KBM-7 (cell line): ENCODE measurements around the gene CAPN11.
"Not testable (repeated sequence)": the region's sequence is repeated elsewhere in the genome, so short reads cannot be mapped to it uniquely, and the experiment has no call there.

Experiments
- DNase-seq: peaks from one replicate; pipeline ENCODE4 v3.0.0-alpha.2; 2015
- in situ Hi-C: fragments of 300-500 bp; cut with MboI; formaldehyde crosslinking; loops from 2 replicates; pipeline ENCODE4 v1.14.3; 2020; ENCODE audit warnings: low sequenced_read_pairs, low pct_unique_long_range_greater_than_20kb, mixed read lengths

Gene CAPN11

DNA sequence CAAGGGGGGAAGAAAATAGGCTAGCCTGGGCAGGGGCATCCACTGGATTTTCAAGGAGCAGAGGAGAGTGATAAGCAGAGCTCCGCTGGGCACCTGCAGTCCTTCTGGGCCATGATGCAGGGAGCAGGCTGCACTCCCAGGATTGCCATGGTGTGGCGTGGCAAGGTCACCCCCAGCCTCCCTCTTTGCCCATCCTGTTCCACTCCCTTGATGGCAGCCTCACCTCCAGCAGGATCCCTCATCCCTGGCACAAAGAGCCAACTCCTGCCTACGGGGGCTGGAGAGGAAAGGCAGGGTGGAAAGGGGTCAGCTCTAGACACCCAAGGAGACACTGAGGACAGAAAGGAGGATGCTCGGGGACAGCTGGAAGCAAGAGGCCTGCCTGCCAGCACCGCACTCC, 35.7 kb downstream of the CAPN11 start:
- no peak for DNase-seq
- in situ Hi-C loops, result no loop called here

DNA sequence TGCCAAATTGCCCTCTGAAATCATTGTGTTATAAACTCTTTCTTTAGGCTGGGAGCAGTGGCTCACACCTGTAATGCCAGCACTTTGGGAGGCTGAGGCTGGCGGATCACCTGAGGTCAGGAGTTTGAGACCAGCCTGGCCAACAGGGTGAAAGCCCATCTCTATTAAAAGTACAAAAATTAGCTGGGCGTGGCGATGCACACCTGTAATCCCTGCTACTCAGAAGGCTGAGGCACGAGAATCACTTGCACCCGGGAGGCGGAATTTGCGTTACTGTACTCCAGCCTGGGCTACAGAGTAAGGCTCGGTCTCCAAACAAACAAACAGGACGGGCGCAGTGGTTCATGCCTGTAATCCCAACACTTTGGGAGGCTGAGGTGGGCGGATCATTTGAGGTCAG, 37.7 kb downstream of the CAPN11 start:
- in situ Hi-C loops, DNase-seq: not testable (repeated sequence)

DNA sequence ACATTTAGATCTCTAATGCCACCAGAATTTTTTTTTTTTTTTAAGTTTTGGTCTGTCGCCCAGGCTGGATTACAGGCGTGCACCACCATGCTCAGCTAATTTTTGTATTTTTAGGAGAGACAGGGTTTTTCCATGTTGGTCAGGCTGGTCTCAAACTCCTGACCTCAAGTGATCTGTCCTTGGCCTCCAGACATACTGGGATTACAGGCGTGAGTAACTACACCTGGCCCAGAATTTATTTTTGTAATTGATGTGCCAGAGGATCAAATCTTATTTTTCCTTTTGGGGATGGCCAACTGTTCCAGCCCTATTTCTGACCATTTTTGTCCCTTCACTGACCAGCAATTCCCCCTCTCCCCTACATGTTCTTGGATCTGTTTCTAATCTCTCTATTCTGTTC, 40.1 kb downstream of the CAPN11 start:
- in situ Hi-C loops, result no loop called here

DNA sequence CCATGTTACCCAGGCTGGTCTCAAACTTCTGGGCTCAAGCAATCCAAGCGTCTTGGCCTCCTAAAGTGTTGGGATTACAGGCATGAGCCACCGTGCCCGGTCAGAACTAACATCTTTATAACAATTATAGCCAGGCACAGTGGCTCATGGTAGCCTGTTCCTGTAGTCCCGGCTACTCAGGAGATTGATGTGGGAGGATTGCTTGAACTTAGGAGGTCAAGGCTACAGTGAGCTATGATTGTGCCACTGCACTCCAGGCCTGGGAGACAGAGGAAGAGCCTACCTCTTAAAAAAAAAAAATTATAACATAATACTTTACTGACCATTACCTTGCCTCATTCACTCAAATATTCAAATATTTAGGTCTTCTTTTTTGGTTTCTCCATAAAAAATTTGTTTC, 41.3 kb downstream of the CAPN11 start:
- no peak for DNase-seq
- in situ Hi-C loops, result no loop called here

More for the DNA sequence above, 40.1 kb downstream of the CAPN11 start:
- no peak for DNase-seq

DNA sequence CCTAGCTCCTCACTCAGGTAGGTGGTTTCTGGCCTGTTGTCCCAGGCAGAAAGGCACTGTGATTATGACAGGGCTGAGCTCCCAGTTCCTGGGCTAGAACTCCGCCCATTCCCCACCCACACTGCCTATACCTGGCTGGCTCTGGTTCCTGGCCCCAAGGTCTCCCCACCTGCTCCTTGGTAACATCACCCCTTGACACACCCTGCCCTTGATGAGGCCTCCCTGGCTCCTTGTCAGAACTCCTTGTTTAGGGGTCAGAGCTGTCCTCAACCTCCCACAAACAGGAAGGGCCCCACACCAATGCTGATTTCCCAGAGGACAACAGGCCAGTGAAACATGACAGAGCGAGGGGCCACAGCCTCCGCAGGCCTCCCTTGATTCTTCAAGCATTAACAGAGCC, 42.6 kb downstream of the CAPN11 start:
- in situ Hi-C loops, result no loop called here
- DNase-seq, result no peak

DNA sequence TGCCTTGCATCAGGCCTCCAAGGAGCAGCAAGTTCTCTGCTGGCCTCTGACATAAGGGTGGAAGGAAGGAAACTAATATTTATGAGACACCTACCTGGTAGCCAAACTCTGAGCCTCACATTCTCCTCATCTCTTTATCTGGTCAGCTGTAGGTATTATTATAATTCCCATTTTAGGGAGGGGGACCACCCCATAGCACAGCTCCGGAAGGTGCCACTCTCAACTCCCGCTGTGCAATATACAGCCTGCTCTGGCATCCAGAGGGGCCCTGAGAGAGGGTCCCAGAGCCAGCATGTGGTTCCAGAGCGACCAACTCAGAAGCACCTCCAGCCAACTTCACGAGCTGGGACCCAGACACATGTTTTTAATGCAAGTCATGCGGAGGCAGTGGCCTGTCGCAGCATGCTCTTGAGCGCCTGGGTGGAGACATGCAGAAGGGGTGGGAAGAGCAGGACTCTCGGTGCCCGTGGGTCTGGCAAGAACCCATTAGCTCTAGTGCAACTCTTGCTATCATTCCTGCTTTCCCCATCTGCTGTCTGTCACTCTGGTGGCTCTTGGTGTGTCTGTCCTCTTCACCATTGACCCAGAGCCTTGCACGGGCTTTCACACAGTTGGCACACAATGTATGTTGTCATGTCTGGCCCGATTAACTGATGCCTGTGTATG, 43.2 kb downstream of the CAPN11 start:
- no peak for DNase-seq
- in situ Hi-C loops, result no loop called here

DNA sequence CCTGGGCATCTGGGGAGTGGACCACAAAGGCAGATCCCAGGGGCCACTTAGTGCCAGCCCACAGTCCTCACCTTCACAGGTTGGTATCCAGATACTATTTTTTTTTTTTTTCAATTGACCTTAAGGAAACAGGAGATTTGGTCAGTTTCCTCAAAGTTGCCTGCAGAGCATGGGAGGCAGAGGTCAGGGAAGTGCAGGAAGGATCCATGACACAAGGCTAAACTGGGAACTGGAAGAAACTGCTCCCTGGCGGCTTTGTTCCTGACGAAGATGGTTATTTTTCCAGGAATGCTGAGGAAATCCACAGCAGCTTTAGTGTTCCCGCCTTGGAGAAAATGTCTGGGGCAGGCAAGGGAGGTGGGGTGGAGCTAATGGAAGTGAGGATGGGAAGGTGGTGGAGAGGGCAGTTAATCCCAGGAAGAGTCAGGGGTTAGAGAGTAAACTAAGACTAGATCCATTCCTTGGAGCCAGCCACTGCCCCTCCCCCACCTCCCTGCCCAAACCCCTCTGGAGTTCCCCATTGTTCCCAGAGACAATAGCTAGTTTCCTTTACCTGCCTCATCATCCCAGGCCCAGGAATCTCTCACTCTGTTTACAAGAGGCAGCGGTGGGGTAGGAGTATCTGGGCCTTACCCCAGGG, 43.8 kb downstream of the CAPN11 start:
- in situ Hi-C loops, result no loop called here
- DNase-seq, result no peak

DNA sequence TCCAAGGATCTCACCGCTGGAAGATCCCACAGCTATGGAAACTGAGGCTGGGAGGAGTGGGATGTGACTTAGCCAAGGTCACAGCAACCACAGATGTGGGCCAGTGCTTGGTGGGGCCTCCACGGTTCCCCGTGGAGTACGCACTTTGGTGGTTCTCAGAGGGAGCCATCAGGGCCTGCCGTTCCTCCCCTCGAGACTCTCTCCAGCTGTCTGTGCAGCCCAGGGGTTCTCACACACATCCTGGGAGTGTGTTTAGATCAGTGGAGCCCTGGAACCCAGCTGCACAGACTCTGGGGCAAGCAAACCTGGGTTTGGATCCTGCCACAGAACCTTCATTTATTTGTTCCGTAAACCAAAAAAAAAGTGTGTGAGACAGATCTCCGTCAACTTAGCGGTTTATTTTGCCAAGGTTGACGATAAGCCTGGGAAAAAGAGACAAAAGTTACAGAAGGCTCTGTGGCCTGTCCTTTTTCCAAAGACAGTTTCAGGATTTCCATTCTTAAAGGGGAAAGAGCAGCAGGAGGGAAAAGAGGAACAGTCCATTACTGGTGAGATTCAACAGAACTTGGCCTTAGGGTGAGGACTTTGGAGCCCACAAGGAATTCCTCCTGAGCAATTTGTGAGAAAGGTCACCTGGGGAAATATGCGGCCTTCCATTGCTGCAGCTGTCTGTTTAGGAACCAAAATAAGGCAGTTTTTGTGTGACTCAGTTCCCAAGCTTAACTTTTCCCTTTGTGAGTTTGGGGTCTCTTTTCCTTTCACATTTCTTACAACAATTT, 44.5 kb downstream of the CAPN11 start:
- no peak for DNase-seq
- in situ Hi-C loops, result no loop called here

DNA sequence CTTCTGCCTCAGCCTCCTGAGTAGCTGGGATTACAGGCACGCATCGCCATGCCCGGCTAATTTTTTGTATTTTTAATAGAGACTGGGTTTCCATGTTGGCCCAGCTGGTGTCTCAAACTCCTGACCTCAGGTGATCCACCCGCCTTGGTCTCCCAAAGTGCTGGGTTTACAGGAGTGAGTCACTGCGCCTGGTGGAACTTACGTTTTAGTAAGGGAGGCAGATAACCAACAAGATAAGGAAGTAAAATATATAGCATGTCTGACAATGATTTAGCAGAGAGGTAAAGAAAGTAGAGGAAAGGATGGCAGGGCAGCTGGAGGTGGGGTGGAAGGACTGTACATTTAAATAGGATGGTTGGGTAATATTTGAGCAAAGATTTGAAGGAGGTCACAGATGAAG, 45.3 kb downstream of the CAPN11 start:
- in situ Hi-C loops, result no loop called here
- no peak for DNase-seq

DNA sequence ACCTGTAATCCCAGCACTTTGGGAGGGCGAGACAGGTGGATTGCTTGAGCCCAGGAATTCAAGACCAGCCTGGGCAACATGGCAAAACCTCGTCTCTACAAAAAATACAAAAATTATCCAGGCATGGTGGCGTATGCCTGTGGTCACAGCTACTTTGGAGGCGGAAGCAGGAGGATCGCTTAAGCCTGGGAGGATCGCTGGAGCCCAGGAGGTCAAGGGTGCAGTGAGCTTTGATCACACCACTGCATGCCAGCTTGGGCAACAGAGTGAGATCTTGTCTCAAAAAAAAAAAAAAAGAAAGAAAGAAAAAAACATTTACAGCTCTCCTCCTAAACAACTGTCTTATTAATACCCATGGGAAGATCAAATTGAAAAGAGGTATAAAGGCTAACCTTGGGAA, 49.3 kb downstream of the CAPN11 start:
- no peak for DNase-seq

DNA sequence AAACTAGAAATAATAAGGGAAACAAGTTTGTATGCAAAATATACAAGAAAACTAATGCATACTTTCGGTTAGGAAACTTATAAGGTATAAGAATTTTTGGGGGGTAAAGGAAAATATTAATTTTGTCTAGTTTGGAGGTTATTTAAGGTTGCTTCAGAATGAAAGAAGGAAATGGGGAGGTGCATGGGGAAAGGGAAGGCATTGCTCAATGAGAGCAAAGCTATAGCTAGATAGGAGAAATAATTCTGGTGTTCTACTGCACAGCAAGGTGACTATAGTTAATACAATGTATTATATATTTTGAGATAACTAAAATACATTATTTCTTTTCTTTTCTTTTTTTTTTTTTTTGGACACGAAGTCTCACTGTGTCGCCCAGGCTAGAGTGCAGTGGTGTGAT, 52.7 kb downstream of the CAPN11 start:
- no peak for DNase-seq
- in situ Hi-C loops, result no loop called here

More for the DNA sequence above, 49.3 kb downstream of the CAPN11 start:
- in situ Hi-C loops, result no loop called here

DNA sequence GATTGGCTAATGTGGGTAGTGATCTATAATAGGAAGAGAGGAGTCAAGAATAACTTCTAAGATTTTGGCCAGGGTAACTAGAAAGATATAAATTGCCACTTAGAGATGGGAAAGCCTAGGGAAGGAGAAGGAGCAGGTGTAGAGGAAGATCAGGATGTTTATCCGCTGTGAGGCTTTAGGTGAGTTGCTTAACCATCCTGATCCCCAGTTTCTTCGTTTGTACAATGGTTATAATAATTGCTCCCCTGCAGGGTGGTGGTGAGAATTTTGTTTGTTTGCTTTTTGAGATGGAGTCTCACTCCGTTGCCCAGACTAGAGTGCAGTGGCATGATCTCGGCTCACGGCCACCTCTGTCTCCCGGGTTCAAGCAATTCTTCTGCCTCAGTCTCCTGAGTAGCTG, 55.7 kb downstream of the CAPN11 start:
- in situ Hi-C loops, result no loop called here
- DNase-seq, result no peak

DNA sequence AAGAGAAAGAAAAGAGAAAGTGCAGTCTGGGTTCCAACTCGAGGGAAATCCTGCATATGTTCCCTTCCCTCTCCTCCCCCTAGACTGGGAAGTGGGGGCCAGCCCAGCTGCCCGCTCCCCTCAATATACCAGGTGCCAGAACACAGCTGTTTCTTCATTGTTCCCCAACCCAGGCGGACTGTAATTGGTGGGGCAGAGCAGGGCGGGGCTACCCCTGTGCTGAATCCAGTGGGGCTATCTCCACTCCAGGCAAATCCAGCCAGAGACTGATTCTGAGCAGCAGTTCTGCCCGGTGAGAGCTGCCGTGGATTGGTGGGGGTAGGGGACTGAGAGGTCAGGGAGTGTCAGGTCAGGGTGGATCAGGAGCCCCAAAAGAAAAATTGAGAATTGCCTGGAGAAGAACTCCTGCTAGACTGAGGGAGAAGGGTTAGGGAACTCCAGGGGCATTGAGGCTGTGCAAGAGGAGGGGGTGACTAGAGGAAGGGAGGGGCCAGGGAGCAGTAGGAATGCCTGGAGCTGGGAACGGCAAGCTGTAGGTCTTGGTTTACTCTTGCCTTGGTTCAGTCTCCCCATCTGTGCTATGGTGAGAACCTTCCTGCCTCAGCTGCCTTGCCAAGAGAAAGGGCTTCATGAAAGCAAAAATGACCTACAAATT, 58.2 kb downstream of the CAPN11 start, which contains the start of gene MYMX:
Gene MYMX (plus strand): TSS at position 250 of the 655 bp plus-strand sequence. CDS start 546 bp downstream, outside the sequence.
- in situ Hi-C loops, result no loop called here
- DNase-seq, result no peak

DNA sequence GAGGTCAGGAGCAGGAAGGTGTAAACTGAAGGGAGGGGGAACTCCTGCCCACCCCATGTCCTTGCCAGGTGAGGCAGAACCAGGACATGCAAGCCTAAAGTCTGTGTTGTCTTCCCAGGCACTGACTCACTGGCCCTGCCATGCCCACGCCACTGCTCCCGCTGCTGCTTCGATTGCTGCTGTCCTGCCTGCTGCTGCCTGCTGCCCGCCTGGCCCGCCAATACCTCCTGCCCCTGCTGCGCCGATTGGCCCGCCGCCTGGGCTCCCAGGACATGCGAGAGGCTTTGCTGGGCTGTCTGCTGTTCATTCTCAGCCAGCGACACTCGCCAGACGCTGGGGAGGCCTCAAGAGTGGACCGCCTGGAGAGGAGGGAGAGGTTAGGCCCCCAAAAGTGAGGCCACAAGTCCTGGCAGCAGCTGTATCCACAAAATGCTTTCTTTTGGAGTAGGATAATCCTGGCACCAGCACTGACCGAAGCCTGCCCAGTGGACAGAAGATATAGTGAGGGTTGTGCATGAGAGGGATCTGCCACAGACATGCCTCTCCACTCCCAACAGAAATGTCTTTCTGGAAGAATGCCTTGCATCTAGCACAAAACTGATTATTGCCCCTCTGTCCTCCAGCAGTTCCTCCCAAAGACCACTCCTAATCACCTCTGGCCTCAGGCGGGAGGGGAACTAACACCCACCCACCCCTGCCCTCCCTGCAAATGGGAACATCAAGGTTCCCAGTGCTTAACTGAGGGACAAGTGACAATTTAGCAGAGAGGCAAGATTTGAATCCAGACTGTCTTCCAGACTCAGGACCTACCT, 58.9 kb downstream of the CAPN11 start:
- no peak for DNase-seq
- in situ Hi-C loops, result no loop called here

DNA sequence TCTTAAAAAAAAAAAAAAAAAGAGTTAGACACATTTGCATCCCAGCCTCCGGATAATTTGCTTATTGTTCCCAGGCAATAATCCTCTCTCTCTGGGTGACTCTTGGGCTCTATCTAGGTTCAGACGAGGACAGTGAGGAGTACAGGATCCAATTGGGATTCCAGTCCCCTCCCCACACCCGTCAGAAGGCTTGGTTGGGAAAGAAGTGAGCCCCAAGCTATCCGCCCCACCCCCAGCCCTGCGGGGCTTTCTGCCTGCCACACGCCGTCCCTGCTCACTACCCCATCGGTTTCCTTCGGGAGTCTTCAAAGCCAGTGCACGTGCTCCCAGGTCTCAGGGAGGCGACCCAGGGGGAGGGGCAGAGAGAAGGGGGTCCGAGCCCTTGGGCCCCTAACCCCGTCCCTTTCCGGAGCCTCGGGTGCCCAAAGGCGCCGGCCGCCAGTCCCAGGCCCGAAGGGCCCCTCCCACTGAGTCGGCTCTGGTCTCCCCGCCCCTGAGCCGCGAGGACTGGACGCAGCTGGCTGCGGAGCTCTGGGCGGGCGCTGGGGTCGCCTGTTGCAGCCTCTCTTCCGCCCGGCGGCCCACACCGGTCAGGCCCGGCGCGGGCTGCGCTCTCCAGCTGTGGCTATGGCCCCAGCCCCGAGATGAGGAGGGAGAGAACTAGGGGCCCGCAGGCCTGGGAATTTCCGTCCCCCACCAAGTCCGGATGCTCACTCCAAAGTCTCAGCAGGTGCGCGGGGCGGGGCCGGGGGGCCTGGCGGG, 60.6 kb downstream of the CAPN11 start:
- in situ Hi-C loops, result no loop called here
- no peak for DNase-seq

DNA sequence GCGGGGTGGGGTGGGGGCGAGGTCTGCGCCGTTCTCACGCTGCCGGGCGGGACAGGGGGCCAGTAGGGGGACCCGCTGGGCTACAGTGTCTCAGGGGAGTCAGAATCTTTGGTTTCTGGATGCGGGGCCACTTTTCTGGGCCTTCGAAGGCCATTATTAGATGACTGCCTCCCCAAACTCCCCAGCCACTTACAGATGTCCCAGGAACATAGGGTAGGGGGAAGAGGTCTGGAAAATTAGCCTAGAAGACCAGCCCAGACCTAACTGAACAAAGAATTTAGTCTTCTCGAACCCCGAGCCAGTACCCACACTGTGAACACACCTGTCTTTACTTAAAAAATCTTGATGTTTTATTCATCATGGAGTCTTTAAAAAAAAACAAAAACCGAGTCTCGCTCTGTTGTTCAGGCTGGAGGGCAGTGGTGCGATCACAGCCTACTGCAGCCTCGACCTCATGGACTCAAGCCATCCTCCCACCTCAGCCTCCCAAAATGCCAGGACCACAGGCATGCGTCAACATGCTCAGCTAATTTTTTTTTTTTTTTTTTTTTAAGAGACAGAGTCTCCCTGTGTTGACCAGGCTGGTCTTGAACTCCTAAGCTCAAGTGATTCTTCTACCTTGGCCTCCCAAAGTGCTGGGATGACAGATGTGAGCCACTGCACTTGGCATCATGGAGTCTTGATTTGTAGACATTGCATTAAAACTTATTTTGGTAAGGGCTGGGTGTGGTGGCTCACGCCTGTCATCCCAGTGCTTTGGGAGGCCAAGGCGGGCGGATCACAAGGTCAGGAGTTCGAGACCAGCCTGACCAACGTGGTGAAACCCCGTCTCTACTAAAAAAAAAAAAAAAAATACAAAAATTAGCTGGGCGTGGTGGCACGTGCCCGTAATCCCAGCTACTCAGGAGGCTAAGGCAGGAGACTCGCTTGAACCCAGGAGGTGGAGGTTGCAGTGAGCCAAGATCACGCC, 61.5 kb downstream of the CAPN11 start:
- DNase-seq, result no peak
- in situ Hi-C loops, result no loop called here

DNA sequence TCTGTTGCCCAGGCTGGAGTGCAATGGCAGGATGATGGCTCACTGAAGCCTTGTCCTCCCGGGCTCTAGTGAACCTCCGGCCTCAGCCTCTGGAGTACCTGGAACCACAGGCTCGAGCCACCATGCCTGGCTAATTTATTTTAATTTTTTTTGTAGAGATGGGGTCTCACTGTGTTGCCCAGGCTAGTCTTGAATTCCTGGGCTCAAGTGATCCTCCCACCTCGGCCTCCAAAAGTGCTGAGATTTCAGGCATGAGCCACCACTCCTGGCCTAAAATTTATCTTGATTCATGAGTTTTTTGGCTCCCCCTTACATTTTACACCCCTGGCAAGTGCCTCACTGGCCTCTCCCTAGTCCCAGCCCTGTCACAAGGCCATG, 62.3 kb downstream of the CAPN11 start:
- DNase-seq, result no peak
- in situ Hi-C loops, result no loop called here
